IPS-11a (cell line): ENCODE data around the gene MYL10.

ENCODE experiments used
- H3K4me3 ChIP-seq: one replicate; pipeline ENCODE4 v1.5.1; 2013; ENCODE audit warnings: low read depth, low read length, control low read depth

MYL10 gene

DNA sequence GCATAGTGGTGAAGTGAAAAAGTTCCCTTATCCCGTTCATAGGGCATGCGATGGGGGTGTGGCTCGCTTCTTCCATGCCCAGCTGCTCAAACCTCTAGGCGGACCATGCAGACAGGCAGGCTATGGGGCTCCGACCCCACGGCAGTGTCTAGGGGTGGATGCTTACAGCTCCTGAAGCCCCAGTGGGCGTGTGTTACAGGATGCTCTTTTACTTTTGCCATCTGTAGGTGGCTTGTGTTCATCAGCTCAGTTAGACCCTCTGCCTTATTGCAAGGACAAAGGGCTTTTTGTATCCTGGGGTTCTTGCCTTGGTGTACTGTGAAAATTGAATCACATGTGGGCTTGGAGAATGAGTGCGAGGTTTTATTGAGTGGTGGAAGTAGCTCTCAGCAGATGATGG is at the start of gene MYL10:
MYL10 (minus strand) TSS at position 126 of the 400 bp plus-strand sequence. CDS start 178 bp downstream, outside the sequence.
- no peak within 1 kb of the TSS for H3K4me3 ChIP-seq

- no peak overlapping the region for H3K4me3 ChIP-seq
Measured at GRCh38 chr7:101678658-101679057, 49.6 kb upstream of the MYL10 start.

DNA sequence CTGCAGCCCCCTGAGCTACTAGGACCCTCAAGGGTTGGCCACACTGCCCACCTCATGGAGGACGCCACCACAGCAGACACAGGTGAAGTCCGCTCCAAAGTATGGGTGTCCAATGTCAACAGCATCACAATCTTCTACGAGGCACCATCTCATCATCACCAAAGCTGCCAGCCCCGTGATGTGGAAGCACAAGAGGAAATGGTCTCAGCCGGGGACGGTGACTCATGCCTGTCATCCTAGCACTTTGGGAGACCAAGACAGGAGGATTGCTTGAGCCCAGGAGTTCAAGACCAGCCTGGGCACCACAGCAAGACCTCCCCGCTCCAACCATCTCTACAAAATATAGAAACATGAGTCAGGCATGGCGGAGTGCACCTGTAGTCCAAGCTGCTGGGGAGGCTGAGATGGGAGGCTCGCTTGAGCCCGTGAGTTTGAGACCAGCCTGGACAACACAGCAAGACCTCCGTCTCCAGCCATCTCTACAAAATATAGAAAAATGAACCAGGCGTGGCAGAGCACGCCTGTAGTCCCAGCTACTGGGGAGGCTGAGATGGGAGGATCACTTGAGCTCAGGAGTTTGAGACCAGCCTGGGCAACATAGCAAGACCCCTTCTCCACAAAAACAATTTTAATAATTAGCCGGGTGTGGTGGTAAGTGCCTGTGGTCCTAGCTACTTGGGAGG is 48.8 kb upstream of the MYL10 start:
- H3K4me3 ChIP-seq, result no peak overlapping the region

GRCh38 chr7:101677391-101677790 is 48.3 kb upstream of the MYL10 start:
- no peak overlapping the region for H3K4me3 ChIP-seq

- H3K4me3 ChIP-seq, result no peak overlapping the region
Measured at GRCh38 chr7:101676956-101677355, 47.9 kb upstream of the MYL10 start.

DNA sequence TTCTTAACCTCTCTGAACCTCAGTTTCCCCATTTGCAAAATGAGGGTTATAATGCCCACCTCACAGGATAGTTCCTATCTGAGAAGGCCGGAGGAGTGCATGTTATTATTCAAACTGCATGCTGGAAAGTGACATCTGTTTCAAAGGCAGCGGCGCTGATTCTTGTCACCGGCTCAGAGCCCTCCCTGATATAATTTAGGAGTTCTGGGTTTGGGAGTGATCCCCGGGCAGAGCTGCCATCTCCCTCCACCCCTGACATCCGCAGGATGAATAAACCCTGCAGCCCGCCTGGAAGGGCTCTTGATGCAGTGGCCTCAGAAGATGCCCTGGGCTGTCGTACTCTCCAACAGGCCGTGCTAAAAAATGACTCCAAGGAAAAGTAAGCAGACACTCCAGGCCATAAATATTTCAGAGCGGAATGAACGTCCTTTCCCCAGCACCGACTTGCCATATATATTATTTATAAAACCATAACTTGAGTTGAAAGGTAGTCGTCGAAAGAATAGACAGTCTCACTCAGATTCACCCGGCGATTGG is 47.0 kb upstream of the MYL10 start:
- H3K4me3 ChIP-seq, result no peak overlapping the region

DNA sequence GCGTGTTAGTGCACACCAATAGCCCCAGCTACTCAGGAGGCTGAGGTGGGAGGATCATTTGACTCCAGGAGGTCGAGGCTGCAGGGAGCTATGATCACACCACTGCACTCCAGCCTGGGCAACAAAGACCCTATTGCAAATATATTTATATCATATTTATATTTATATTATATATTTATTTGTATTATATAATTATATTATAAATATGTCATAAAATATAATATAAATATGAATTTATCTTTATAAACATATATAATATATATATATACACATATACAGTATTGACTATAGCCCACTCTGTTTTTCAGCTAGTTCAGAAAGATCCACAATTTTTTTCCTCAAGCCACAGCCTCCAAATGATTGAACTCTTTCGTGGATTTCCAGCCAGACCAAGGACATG is 45.3 kb upstream of the MYL10 start:
- H3K4me3 ChIP-seq, result no peak overlapping the region

GRCh38 chr7:101673951-101674350 is 44.9 kb upstream of the MYL10 start:
- H3K4me3 ChIP-seq, result no peak overlapping the region

GRCh38 chr7:101673315-101673714 is 44.2 kb upstream of the MYL10 start:
- no peak overlapping the region for H3K4me3 ChIP-seq

GRCh38 chr7:101671371-101672356 is 42.6 kb upstream of the MYL10 start:
- H3K4me3 ChIP-seq, result no peak overlapping the region

DNA sequence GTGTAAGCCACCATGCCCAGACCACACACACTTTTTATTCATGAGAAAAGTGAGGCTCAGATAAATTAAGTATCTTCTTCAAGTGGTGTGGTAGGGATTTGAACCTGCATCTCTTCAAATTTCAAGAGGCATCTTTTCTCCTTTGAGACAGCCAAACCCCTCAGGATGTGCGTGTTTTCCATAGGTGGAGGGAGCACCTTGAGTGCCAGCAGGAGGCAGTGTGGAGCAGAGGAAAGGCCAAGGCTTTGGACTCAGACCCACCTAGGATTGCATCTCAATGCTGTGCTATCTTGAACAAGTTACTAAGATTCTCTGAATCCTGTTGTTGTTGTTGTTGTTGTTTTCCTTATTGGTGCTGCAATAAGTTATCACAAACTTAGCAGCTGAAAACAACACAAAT is 40.2 kb upstream of the MYL10 start:
- H3K4me3 ChIP-seq, result no peak overlapping the region

DNA sequence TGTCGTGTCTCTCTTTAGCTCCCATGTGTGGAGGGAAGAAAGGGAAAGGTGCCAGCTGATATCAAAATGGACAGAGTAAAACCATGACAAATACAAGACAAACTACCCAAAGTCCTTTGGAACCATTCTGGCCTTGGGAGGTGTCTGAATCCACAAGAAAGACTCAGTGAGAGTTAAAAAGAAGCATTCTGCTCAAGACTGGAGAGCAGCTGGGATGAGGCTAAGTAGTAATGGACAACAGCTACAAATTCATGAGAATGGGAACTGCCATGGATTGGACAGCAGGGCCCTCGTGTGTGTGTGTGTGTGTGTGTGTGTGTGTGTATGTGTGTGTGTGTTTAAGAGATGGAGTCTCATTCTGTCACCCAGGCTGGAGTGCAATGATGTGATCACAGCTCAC is 39.6 kb upstream of the MYL10 start:
- H3K4me3 ChIP-seq, result no peak overlapping the region

- H3K4me3 ChIP-seq, result no peak overlapping the region
Measured at GRCh38 chr7:101667920-101668319, 38.8 kb upstream of the MYL10 start.

DNA sequence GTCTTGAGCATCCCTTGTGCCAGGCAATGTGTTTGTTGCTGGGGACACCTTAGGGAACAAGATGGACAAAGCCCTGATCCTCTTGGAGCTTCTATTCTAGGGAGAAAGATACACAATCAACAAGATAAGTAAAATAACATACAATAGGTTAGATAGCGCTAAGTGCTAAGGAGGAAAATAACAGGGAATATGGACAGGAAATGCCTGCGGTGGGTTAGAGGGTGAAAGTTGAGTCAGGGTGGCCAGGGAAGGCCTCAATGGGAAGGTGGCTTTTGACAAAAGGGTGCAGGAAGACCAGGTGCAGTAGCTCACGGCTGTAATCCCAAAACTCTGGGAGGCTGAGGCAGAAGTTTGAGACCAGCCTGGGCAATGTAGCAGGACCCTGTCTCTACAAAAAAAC is 38.3 kb upstream of the MYL10 start:
- H3K4me3 ChIP-seq, result no peak overlapping the region

DNA sequence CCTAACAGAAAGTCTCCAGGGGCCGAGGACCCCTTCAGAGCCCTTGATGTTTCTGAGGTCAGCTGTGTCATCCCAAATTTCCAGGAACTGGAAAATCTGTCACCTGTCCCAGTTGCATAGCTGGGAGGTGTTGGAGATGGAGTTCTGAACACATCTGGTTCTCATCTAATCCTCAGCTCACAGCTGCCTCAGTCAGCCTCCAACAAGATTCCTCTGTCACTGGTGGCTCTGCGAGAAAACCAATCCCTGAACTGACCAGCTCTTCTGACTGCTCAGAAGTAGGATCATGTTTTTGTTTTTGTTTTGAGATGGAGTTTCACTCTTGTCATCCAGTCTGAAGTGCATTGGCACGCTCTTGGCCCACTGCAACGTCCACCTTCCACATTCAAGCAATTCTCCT is 37.6 kb upstream of the MYL10 start:
- H3K4me3 ChIP-seq, result no peak overlapping the region

- H3K4me3 ChIP-seq, result no peak overlapping the region
Measured at GRCh38 chr7:101666293-101666692, 37.2 kb upstream of the MYL10 start.

DNA sequence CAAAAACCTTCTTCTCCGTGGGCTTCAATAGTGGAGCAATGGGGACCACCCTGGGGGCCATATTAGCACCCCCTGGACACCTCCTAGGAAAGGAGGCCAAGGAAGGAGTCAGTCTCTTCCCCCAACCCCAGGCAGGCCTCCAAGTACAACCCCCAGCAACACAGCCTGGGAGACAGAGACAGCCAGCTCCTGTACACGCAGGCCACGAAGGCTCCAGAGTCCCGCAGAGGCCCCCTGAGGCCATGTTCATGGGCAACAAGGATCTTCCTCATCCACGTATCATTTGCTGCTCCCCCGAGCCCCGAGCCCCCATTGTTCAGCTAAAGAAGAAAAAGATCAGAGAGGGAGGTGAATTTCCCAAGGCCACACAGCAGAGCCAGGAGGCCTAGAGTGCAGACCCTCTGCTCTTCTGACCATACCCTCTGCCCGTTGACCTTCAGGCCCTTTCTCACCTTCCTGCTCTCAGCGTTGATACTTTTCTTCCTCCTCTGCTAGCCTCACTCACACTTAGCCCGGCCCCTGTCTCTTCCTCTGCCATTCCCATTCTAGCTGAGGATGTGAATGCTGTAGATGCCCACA is 35.9 kb upstream of the MYL10 start:
- H3K4me3 ChIP-seq, result no peak overlapping the region

- H3K4me3 ChIP-seq, result no peak overlapping the region
Measured at GRCh38 chr7:101664436-101664835, 35.3 kb upstream of the MYL10 start.

- no peak overlapping the region for H3K4me3 ChIP-seq
Measured at GRCh38 chr7:101663747-101664146, 34.7 kb upstream of the MYL10 start.

- no peak overlapping the region for H3K4me3 ChIP-seq
Measured at GRCh38 chr7:101662447-101662998, 33.4 kb upstream of the MYL10 start.

GRCh38 chr7:101659706-101660105 is 30.6 kb upstream of the MYL10 start:
- no peak overlapping the region for H3K4me3 ChIP-seq
